ENCODE data around the gene POU2F3.

The POU2F3 gene

DNA sequence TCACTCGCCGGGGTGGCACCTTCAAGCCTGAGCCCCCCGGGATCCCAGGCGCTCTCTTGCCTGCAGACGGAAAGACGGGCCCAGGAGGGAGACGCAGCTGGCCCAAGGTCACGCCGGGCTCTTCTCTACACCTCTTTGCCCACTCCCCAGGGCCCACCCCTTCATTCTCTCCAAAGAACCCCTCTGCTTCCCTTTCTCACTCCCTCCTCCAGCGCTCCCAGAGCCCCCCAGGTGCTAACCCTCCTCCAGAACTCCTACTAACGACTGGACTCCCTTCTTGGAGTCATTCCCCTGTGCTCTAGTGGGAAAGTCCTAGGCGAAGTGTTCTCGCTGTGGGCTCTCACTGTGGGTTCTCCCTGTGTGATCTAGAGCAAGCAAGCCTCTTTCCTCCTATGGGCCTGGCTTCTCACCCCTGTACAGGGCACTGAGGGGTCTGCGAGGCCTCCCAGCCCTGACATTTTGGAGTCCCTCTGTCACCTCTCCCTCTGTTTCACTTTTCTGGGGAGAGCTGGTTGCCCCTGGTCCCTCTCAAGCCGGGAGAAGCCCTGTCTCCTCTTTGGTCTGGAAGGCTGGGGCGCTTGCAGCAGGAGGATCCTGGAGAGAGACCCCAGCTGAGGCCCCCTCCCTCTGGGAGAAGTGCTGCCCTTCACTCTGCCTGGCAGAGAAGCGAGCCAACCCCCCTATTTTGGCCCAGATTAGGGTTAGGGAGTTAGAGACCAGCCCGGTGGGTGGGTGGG, 28.2 kb upstream of the POU2F3 start:
- no peak for DNase-seq

DNA sequence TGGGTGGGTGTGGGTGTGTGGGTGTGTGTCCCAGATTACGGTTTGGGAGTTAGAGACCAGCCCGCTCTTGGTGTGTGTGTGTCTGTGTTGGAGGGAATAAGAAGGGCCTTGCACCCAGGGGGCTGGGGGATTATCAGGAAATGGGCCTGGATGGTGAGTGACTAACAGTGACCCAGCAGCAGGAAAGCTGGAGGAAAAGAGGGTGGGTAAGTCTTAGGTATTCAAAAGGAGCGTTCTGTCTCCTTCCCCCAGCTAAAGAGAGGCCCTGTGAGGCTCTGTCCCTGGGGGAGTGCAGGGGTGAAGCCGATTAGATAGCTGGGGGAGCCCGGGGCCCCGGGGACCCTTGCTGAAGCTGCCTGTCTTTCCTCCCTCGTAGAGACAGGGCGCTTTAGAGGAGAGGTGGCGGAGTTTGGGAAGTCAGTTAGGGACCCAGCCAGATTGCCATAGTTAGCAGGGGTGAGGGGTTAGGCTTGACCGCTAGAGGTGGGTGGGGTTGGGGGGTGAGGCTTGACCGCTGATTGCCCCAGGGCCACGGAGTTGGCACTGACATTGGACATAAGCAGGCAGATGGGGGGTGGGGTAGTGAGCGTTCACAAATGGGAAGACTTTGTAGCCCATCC, 27.6 kb upstream of the POU2F3 start:
- DNase-seq, result no peak

GRCh38 chr11:120212926-120213325, 27.0 kb upstream of the POU2F3 start:
- no peak for DNase-seq

GRCh38 chr11:120214581-120214980, 25.4 kb upstream of the POU2F3 start:
- no peak for DNase-seq

DNA sequence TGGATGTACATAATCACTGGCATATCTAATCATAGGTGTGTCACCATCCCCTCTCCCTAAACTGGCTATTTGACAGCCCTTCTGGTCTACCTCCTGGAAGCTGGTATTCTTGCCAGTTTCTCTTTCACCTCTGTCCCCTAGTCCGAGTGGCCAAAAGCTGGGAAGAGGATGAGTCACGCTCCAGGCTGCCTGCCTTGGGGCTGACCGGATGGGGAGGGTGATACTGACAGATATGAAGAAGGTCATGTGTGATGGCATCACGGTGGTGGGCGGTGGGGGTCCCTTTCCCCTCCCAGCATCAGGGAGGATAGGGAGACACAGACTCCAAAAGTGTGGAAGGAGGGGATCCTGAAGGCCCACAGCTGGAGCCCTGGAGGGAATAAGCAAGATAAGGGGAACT, 24.3 kb upstream of the POU2F3 start:
- no peak for DNase-seq

DNA sequence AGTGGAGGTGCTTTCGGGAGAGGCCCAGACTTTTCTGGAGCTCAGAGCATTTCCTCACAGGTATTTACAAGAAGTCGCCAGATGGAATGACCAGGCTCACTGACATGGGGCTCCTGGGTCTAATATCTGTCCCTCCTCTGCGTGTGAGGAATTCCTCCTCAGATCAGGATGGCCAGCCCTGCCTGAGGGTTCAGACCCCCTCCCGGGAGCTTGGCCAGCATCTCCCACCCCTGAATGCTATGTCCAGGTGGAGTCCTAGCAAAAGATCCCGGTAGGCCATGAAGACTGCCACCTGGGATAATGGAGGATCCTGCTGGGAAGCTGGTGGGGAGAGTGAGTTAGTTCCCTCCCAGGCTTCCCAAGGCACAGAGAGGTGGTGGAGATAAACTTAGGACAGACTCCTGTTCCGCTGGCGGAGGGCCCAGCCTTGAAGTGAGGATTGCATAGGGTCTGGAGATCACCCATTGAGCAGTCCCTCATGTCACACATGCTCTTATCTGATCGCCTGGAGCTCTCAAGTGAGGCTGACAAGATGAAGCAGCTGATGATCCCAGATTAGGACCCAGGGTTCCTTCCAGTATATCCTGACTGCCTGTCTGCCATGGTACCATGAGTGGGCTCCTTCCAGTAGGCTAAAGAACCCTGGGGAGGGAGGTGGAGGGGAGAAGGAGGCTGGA, 23.4 kb upstream of the POU2F3 start:
- no peak for DNase-seq

DNA sequence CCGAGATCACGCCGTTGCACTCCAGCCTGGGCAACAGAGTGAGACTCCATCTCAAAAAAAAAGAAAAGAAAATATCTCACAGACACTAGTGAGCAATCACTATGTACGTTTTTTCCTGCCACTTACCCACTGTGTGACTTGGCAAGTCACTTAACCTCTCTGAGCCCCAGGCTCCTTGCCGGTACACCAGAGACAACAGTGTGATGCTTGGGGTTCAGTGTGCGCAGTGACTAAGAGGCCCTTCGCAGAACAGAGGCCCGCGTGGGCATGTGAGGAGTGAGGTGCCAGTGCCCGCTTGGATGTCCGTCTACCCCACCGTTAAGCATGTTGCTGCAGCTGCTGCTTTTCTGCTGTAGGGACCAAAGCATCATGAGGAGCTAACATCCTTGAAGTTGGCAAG, 22.4 kb upstream of the POU2F3 start:
- no peak for DNase-seq

DNA sequence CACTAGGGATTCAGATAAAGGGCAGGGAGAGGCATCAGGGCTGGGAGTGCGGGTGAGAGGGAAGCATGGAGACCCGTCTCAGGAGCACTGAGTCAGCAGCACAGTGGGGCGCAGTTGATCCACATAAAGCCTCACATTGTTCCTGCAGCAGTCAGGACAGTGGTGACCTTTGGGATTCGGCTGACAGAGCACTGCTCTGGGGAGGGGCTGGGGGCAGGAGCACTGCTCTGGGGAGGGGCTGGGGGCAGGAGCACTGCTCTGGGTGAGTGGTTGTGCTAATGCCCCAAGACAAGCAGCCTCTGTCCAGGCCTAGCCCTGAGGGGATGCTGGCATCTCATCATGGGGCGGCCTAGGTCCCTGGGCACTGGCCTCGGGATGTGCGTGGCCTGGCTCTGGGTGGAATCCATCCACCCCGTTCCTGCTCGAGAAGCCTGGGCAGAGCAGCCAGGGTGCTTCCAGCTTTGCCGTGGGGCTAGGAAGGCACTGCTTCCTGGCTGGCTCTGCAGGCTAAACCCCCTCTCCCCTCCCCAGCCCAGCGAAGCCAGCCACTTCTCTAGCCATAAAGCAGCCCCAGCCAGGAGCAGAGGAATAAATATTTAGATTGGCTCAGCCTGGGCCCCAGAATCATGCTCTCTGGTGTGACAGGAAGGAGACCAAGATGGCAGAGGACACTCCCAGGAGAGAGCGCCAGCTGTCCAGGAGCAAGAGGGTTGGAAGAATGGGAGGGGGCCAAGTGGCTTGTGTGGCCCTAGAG, 21.8 kb upstream of the POU2F3 start:
- DNase-seq, result no peak

GRCh38 chr11:120218695-120219033, 21.3 kb upstream of the POU2F3 start:
- DNase-seq, result no peak

DNA sequence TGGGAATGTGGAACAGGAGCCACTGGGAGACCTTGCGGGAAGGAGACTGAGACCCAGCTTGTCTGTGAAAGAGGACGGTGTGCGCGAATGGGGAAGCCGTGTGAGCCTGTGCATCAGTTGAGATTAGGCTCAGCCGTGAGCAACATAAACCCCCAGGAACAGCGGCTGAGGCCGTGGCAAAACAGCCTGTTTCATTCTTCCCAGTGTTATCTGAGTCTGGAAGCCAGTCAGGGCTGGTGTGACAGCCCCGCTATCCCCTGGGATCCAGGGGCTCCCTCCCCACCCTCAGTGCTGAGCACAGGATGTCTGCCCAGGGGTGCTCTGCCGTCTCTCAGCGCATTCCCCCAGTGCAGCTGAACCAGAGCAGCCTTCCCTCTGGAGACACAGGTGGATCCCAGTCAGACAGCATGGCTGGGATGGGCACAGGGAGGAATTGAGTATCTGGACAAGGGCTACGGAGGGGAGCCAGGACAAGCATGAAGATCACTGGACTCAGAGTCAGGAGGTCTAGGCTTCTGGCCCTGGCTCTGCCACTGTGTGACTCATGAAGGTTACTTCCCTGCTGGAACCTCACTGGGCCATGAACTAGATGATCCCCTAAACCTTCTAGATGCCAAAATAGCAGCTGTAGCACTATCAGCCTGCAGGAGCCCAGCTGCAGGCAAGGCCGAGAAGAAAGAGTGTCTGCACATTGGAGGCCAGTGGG, 20.6 kb upstream of the POU2F3 start:
- DNase-seq, result no peak

DNA sequence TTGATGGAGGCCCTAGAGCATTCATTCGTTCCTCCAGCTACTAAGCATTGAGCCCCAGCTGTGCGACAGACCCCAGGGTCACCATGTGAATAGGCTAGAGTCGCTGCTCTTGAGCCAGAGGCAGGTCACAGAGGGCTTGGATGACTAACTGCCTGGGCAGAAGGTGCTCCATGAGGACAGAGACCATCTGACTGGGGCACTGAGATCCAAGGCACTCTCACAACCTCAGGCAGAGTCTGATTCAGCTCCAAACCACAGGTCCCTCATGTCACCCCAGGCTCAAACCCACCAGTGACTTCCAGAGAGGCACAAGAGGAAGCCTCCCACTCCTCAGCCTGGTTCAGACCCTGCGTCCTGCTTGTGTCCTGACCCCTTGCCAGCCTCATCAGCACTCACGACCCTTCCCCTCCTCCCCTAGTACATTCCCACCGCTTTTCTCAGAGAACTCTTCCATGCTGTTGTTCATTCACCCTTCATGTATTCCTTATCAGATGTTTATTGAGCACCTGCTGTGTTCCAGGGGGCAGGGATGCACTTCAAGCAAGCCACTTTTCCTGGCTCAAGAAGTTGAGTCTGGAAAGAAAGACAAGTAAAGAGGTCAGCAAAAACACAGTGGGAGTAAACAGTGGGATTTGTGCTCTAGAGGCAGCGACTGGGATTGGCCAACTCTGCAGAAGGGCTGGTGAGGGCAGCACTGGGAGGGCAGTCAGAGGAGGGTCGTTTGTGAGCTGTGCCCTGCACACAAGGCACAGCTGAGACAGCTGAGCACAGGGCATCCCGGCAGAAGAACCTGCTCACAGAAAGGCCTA, 19.8 kb upstream of the POU2F3 start:
- no peak for DNase-seq

GRCh38 chr11:120220747-120221037, 19.2 kb upstream of the POU2F3 start:
- no peak for DNase-seq

DNA sequence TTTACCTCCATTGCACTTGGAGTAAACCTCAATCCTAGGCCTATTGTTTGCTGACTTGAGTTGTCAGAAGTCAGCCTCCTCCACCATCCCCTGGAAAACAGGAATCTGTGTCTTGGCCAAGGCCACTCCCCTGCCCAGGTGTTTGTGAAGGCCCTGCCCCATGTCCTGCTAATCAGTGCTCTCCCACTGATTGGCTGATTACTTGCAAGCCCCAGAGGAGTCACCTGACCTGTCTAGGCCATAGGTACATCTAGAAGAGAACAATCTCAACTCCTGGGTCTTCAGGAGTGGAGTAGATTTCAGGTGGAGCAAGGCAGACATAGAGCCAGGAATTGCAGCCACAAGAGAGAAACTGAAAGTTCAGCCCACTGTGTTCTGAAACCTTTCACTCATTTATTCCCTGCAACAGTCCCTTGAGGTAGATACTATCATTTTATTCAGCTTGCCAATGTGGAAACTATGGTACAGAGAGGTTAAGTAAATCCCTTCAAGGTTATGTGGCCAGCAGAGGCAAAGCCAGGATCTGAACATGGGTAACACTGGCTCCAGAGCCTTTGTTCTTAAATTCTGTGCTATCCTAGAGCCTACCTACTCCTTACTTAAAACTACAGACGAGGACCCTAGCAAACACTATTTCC, 18.7 kb upstream of the POU2F3 start:
- DNase-seq, result no peak

GRCh38 chr11:120222916-120223315, 17.0 kb upstream of the POU2F3 start:
- DNase-seq, result no peak

DNA sequence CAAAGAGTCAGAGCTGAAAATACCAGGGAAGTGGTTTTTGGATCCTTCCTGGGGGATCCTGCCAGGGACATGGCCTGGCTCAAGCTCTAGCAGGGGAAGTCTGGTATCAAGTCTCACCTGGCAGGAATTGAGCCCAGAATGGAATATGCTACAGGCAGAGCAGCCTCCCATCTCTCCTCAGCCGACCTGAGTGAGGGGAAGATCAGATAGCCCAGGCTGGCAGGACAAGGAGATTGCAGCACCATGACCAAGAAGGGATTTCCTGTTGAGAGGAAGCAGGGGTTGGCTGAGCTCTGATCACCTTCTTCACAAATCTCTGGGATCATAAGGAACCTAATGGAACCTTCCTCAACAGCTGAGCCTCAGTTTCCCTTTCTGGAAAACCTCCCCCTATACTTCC, 16.1 kb upstream of the POU2F3 start:
- DNase-seq, result no peak

- DNase-seq, result no peak
These were observed 15.6 kb upstream of the POU2F3 start for GRCh38 chr11:120224361-120224760.

DNA sequence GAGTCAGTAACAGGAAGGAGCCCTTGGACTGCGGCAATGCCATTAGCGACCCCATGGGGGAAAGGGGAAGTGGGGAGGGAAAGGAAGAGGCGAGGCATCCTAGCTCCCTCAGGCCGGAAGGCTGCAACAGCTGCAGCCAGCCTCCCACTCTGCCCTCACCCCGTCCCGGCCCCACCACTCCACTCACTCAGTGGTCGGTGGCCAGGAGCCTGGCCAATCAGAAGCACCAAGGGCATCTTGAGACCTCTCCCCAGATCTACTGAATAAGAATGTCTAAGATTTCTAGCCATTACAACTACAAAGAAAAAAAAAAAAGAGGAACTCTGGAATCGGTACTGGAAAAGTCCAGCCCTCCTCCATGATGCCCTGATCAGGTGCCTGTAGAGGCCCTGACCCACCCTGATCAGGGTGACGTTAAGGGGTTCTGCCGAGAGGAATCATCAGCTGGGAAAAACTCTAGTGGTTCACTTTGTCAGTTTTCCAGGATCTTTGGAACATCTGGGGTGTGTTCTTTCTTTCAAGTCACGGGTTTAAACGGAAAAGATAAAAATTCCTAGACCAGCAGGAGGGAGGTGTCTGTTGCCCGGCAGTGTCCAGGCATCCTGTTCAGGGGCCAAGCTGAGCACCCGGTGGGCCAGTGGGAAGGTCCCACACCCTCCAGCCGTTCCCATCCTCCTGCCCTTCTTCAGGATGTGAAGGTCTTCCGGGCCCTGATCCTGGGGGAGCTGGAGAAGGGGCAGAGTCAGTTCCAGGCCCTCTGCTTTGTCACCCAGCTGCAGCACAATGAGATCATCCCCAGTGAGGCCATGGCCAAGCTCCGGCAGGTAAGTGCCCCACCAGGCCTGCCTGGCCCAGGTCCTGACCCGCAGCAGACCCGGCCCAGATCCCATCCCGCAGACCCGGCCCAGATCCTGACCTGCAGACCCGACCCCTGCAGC, 14.7 kb upstream of the POU2F3 start:
- no peak for DNase-seq

- no peak for DNase-seq
These were observed 13.7 kb upstream of the POU2F3 start for GRCh38 chr11:120226242-120226641.

DNA sequence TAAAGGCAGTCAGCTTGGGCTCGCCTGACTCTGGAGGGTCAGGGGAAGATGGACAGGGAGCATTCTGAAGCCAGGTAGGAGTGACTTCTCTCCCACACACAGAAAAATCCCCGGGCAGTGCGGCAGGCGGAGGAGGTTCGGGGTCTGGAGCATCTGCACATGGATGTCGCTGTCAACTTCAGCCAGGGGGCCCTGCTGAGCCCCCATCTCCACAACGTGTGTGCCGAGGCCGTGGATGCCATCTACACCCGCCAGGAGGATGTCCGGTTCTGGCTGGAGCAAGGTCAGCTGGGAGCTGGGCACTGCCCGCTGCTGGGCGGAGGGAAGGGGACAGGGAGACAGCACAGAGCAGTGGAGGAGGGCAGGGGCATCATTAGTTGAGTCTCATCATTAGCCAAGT, 13.2 kb upstream of the POU2F3 start:
- DNase-seq, result no peak

GRCh38 chr11:120227228-120227852, 12.6 kb upstream of the POU2F3 start:
- no peak for DNase-seq

All from activated CD4-positive, CD25-positive, alpha-beta regulatory T cell (primary cell).